HG02973 (cell line): ENCODE data around the gene MIXL1.

Experiments
- ATAC-seq: cut with Tn5 transposase; IDR thresholded peaks from one replicate; pipeline ENCODE4 v1.9.1; 2021; ENCODE audit warnings: moderate library complexity; ENCODE audit not compliant: unreplicated experiment

MIXL1 gene

GRCh38 chr1:226276077-226276682, 52.7 kb downstream of the MIXL1 start:
- ATAC-seq = no peak
